ENCODE data around the gene SLC25A21.
"Not testable (repeated sequence)": the region's sequence is repeated elsewhere in the genome, so short reads cannot be mapped to it uniquely, and the experiment has no call there.

The SLC25A21 gene

DNA sequence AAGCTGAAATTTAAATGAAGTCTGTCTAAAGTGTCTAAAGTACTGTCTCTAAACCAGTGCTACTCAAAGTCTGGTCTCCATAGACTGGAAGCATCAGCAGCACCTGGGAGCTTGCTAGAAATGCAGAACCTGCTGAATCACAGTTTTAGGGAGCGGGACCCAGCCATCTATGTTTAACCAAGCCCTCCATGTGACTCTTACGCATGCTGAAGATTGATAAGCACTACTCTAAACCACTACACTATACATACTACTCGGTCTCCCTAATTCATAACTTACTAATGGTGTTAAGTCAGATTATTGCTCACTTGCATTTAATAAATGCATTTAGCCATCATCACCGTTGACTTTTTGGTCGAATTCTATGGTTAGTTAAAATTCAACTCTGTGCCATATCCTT lies 88.8 kb downstream of the SLC25A21 start:
- no peak for DNase-seq

DNA sequence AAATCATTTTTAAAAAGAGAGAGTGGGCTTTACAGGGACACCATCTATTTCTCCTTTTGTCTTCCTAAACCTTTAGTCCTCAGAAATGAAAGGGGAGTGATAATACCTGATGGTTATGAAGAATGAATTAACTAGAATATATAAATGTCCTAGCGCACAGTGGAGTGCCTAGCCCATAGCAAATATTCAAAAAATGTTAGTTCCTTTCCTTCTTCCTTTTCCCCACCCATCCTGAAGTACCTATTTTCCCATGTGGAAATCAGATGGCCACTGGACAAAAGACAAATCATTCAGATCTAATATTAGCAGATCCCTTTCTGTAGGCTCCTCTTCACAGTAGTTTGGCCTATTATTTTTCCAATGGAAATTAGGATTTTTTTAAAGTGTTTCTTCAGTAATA lies 90.0 kb downstream of the SLC25A21 start:
- DNase-seq = no peak

DNA sequence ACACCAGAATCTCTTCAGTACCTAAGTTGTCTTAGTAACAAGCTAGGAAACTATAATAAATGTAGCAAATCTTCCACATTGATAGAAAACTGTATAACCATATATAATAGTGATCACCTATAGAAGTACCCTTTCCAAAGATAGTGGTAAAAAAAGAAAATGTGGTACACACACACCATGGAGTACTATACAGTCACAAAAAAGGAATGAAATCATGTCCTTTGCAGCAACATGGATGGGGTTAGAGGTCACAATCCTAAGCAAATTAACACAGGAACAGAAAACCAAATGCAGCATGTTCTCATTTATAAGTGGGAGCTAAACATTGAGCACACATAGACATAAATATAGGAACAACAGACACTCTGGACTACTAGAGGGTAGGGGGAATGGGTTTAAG lies 90.5 kb downstream of the SLC25A21 start:
- no peak for DNase-seq

DNA sequence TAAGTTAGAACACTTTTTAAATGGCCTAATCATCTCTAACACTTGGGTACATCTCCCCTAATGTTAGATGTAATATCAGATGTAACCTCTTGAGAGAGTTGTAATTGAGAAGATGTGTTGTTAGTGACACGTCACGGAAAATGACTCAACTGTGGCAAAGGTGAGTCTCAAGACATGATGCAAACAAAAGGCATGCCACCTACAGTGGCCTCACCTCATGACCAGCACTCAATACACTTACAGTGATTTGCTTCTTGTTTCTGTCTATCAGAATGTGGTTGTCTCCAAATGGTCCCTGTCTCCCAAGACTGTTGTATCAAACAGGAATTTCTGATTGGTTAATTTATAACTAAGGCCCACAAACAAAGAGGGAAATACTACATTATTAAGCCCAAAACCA lies 91.2 kb downstream of the SLC25A21 start:
- no peak for DNase-seq

DNA sequence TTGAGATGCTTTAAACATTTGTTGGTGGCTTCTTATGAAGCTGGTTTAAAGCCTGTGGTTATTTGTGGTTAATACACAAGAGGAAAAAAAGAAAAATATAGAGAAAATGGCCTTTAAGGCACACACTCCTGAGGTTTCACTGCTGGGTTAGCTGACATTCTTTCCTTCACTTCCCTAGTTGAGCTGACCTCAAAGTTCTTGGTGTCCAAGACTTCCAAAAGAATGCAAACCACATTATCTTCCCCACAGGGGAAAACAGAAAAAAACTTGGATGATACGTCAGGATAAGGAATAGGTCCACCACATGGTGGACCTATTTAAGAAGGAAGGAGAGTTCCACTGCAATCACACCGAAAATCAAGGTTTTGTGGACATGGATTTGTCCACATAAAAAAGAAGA lies 94.3 kb downstream of the SLC25A21 start:
- no peak for DNase-seq

DNA sequence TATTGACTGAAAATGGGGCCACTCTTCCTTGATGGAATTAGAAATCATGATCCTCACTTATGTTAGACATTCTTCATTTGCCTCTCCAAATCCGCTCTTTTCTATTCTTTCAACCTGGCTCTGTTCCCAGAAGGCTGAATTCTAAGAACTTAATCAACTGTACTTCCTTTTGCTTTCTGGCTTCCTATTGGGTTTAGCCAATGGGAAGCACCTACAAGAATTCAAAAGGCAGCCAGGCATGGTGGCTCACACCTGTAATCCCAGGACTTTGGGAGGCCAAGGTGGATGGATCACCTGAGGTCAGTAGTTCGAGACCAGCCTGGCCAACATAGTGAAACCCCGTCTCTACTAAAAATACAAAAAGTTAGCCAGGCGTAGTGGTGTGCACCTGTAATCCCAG lies 98.1 kb downstream of the SLC25A21 start:
- DNase-seq = not testable (repeated sequence)

DNA sequence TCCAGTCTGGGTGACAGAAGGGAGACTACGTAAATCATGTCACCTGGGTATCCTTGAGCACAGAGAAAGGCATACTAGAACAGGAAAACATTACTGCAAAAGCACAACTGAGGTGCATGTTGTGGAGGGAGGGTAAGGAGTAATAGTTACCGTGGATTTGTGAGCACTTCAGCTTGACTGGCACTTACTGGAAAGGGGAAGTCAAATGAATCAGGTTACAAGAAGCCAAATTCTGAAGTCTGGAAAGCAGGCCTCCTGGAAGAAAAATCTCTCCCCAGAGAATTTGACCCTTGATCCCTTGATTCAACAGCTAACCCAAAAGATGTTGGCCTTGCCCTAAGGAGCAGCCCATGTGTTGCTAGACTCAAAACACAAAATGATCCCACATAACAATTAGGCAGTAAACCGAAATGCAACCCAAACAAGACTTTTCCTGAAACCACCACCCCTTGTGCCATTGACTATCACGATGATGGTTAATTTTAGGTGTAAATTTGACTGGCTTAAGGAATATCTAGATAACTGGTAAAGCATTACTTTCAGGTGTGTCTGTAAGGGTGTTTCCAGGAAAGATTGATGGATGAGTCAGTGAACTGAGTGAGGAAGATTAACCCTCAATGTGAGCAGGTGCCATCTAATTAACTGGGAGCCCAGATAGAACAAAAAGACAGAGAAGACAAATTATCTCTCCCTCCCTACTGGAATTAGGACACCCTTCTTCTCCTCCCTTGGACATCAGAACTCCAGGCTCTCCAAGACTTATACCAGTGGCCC lies 108.8 kb downstream of the SLC25A21 start:
- DNase-seq = no peak

DNA sequence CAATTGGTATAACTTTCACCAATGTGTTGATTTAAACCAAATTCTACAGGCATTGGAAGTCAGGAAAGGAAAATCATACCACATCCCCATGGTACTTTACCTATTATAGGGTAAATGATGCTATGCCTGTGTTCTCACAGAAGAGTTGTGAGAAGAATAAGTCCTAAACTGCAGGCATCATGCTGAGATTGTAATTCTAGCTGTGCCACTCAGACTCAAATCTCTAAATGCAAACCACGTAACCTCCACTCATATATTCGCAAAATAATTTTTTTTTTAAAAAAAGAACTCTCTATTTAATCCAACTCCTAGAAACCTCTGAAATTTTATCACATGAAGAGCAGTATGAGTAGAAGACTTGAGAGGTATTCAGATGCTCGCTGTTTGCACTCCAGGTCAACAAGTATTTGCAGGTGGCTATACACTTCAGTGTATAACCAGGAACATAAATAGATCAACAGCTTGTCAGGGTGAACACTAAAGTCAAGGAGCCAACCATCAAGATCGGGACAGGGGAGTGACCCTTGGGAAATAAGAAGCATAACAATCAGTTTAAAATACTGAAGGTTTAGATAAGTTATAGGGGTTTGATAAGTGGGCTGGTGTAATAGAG lies 110.1 kb downstream of the SLC25A21 start:
- DNase-seq = no peak

DNA sequence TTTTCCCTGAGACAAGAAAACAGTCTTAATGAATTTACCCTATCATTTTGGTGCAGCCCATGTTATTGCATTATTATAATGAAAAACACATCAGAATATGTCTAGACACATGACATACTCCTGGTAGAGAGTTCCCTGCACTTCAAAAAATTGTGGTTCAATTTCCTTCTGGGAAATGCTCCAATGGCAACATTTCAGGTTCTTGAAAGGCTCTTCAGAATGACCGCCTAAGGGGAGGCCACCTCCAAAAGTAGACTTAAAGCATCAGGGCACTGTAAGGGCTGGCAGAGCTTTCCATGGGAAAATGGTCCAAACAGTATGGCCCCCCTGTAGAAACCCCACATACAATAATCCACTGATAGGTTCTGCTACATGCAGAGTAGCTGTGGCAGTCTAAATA lies 110.7 kb downstream of the SLC25A21 start:
- no peak for DNase-seq

DNA sequence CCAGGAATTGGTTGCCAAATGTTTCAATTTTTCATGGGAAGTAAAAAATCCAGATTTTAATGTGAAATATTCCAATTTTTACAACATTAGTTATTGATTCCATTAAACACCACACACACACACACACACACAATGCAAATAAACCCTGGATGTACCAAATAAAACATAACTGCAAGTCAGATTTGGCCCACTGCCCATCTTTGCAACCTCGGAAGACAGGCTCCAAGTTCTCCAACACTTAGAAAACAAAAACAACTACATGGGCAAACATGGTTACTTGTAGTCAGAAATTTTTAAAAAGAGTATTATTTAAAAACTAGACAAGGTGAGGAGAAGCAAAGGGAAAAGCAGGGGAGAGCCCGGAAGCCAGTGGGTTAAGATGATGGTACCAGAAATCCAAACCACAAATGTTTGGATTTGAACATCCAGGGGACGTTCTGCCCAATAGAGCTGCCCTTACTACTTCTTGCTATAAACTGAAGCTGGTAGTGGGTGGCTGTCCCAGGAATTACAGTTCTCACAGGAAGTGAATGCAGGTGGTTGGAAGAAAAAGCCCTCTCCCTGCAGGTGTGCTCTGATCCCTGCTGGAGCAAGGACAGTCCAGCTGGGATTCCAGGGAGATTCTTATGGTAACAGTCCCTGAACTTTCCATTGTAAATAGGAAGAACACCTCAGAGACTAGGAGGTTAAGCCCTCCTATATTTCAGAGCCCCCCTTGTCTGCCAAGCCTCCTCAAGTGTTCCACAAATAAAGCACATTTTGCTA lies 111.7 kb downstream of the SLC25A21 start:
- DNase-seq = no peak

DNA sequence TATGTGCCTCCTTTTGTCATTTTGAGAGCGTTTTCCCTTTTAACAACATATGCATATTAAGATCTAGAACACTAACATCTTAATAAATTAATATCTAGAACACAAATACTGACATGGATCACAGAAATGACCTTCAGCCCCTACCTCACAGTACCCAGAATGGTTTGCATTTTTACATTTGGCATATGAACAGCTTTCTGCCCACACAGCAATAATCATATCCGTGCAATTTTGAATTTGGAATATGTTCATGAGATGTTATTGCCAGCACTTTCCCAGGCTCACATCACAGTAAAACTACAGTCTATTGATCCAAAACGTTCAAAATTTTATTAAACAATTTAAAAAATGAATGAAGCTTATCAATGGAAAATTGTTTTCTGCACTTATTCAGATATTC lies 114.6 kb downstream of the SLC25A21 start:
- no peak for DNase-seq

DNA sequence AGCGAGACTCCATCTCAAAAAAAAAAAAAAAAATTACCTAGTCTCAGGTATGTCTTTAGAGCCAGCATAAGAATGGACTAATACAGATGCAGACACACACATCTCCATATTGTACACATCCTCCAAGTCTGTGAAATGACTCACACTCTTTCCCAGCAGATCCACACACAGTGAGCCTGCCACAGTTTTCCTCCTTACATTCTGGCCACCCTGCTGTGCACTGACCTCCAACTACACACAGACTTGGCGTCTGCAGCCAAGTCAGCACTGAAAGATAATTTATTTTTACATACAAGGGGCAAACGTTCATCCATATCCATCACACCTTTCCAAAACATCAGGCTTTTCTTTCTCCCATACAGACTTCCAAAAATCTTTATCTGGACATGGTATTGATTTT lies 115.9 kb downstream of the SLC25A21 start:
- DNase-seq = no peak

DNA sequence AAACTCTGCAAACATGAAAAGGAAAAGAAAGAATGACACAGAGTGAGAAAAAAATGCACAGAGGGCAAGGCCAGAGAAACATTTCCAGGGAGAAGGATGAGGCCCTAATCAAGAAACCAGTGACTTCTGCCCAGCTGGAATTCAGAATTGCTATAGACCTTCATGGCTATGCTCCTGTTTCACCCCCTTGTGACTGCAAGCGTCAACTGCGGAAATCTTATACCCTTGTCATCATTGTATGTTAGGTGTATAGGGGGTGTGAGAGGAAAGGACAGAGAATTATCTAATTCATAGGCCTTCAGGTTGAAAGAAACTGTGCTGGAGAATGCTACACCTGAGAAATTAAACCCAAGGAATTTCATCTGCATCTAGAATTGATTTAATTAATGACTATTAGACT lies 117.5 kb downstream of the SLC25A21 start:
- no peak for DNase-seq

DNA sequence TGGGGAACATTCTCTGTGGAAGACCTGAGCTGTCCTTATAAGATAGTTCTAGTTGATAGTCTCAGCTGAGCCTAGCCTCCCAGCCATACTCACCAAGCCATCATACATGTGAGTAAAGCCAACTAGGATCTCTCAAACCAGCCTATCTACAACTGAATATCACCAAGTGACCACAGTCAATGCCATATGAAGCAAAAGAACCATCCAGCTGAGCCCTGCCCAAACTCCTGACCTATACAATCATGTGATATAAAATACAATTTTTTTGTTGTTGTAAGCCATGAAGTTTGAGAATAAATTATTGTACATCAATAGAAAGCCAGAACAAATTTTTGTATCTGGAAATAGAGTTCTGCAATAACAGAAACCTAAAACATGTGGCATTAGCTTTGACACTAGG lies 118.3 kb downstream of the SLC25A21 start:
- no peak for DNase-seq

DNA sequence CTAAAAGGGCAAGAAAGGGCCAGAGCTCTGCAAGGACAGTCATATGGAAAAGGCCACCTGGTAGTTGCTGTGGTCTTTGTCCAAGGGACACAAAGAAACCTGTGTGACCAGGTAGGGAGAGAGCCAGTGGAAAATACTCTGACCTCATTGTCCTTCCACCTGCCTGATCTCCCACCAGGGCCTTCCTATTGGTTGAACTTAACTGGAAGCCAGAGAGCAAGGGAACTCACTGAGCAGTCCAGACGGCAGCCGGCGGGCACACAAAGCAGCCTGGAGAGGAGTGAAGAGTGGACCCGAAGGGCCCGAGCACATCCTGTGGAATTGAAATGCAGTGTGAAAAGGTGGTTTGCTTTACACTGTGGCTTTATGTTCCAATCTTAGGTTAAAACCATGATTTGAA lies 120.7 kb downstream of the SLC25A21 start:
- no peak for DNase-seq

DNA sequence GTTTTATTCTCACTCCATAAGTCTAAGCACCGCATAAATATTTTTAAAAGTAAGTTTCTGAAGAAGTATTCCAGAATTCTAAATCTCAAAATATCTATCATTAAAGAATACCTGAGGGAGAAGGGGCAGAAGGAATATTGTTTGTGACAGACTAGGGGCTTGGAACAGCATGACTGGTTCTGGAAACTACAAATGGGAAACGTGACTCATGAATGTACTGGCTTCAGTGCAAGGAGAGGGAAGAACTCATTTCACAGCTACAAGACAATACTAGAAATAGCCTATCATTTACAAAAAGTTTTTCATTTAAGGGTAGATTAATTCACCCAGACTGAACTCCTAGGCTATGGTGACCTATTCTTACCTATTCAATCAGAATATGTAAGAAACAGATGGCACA lies 121.3 kb downstream of the SLC25A21 start:
- DNase-seq = no peak

DNA sequence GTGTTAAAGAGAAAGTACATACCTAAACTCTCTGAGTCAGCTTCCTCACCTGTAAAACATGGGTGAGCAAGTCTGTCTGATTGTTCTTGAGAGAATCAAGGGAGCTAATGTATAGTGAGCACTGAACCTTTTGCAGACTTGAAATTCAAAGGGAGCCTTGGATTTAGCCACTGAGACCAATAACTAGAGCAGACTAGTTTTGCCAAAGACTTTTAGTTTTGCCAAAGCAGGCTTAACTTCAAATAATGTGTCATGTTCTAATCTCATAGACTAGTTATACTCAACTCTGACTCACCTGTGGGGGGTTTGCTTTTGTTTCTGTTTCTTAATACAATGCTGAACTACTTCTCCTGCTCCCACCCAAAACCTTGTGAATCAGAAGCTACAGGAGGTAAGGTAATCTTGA lies 123.7 kb downstream of the SLC25A21 start:
- DNase-seq = no peak

DNA sequence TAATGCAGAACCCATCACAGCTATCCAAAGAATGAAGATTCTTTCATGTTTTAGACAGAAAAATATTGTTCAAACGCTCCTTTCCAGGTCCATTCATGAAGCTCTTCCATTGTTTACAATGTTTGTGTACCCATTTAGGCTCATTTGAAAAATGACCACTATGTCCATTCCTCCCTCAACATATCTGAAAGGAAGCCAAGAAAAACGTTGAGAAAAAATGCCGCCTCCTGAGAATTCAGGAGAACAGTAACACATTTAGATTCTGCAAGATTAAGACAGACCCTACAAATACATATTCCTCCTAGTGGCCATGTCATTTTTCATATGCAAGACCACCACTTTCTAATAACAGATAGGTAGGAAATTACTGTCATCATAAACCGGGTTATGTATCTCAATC lies 124.4 kb downstream of the SLC25A21 start:
- no peak for DNase-seq

DNA sequence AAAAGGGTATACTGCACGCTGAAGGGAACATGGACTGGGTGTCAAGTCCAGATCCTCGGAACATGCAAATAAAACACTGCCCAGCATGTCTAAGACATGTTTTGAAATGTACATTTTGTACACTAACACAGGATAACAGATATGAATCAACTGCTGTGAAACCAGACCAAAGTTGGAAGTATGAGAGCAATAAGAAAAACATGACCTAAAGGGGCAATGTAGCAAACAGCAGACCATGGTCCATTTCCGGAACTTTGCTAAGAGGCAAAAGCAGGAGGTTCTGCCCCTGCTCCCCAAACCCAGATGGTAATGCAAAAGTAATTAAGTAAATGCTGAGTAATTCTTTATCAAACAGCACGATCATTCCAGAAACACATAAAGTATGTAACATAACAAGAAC lies 125.2 kb downstream of the SLC25A21 start:
- no peak for DNase-seq

DNA sequence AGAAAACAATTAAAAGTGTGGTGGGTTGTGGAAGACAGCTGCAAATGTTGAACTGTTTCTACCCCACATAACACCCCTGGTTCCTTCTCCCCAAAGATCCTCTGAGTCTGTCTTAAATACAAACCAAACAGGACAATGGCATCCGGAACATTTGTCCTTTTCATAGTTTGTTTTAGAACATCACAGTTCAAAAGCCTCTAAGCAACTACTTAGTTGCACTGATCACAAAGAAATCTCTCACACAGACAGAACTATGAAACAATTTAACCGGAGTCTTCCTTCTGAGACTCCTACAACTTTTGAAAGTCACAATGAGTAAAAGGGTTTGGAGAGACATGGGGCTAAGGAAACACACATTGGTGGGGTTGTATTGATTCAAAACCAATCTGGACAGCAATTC lies 125.6 kb downstream of the SLC25A21 start:
- DNase-seq = no peak

DNA sequence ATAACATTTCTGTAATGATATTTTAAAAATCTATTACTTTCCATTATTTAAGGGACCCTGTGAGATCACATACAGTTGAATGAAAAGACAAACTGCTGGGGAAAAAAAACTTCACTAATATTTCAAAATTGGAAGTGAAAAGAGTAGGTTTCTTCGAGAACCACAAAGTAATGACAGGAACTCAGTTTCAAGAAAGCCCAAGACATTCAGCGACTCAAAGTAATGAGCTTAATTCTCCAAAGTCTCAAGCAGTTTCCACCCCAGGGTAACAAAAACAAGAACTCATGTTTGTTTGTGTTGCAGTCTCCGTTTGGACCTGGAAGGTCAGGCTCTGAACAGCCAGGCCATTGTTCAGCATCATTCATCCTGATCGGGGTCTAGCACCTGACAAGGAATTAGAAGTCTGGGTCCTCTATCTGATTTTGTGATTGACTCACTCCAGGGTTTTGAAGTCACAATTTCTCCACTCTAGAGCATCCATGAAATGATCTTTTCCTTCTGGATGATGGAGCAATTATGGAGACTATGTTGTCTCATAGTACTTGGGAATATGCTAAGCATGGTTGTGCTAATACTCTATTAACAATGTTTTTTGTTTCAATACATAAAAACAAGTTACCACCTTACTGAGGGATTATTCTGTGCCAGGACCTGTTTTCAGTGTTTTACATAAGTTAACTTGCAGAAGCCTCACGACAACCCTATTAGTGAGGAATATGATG lies 126.9 kb downstream of the SLC25A21 start:
- no peak for DNase-seq

DNA sequence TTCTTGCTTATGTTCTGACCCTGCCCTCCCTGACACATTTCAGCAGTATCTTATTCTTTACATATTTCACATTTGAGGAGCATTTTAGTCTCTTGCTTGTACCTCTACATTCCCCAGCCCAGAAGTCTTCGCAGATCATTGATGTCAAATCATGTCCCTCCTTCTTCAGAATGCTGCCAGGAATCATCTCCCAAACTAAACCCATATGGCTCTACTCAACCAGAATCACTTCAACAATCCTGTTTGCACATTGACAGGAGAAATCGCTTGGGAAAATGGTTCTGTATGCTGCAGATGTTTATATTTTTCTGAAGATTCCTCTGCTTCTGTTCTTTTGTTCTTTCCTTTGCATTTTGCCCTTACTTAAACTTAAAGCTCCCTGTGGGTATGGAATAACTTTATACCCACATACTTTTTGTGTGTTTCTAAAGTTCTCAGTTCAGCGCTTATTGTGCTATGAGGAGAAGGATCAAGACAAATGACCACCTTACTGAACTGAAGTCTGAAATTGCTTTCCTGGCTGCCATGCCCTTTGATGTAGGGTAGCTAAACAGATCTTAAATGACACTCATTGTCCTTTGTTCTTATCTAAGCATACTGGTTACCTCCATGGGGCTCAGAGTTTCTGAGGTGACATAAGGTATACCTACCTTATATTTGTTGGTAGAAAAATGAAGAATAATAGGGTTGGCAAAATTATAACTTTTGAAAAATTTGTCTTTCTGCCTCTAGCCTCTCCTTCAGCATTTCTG lies 134.6 kb downstream of the SLC25A21 start:
- DNase-seq = no peak
